Neural progenitor cell (in vitro differentiated cells): Measurements from ENCODE around the gene RAB24. TPM values are rescaled to one million over a fixed set of nuclear protein-coding genes. Genes with fewer than 3 reads are reported as not detected.

Experiments used
- DNase-seq: peaks from one replicate; pipeline ENCODE4 v3.0.0-alpha.2; 2016; ENCODE audit warnings: low spot score
- H2AFZ ChIP-seq: fragments of 200-600 bp; sonication (generic); replicated peaks from 2 replicates; pipeline ENCODE4 v1.6.1; 2016; ENCODE audit warnings: antibody characterized with exemption
- H3F3A ChIP-seq: fragments of 200-600 bp; sonication (generic); 2 replicates; pipeline ENCODE4 v1.6.1; 2016; ENCODE audit warnings: antibody characterized with exemption, low read depth
- H3K27ac ChIP-seq: fragments of 200-600 bp; sonication (generic); 2 replicates; pipeline ENCODE4 v1.5.1; 2016; ENCODE audit warnings: mild to moderate bottlenecking
- H3K27me3 ChIP-seq: fragments of 200-600 bp; sonication (generic); 2 replicates; pipeline ENCODE4 v1.6.1; 2016; ENCODE audit warnings: mild to moderate bottlenecking, moderate library complexity
- H3K36me3 ChIP-seq: fragments of 200-600 bp; sonication (generic); 2 replicates; pipeline ENCODE4 v1.5.1; 2016
- H3K4me1 ChIP-seq: fragments of 200-600 bp; sonication (generic); 2 replicates; pipeline ENCODE4 v1.6.1; 2016; ENCODE audit warnings: mixed run types
- H3K4me2 ChIP-seq: fragments of 200-600 bp; sonication (generic); 2 replicates; pipeline ENCODE4 v1.6.1; 2016
- H3K4me3 ChIP-seq: fragments of 200-600 bp; sonication (generic); 2 replicates; pipeline ENCODE4 v1.5.1; 2016
- H3K79me2 ChIP-seq: fragments of 200-600 bp; sonication (generic); 2 replicates; pipeline ENCODE4 v1.6.1; 2016; ENCODE audit warnings: low read depth
- H3K9ac ChIP-seq: fragments of 200-600 bp; sonication (generic); 2 replicates; pipeline ENCODE4 v1.6.1; 2016
- H3K9me3 ChIP-seq: fragments of 200-600 bp; sonication (generic); 2 replicates; pipeline ENCODE4 v1.5.1; 2016; ENCODE audit warnings: low read depth
- H4K20me1 ChIP-seq: fragments of 200-600 bp; sonication (generic); 2 replicates; pipeline ENCODE4 v1.6.1; 2016; ENCODE audit warnings: low read depth
- H3K27ac Mint-ChIP-seq: 3 replicates; pipeline ENCODE4 v1.8.0; 2021; ENCODE audit warnings: mixed read lengths
- H3K27me3 Mint-ChIP-seq: 2 replicates; pipeline ENCODE4 v1.8.0; 2022; ENCODE audit warnings: low read depth, mild to moderate bottlenecking, inconsistent platforms, moderate library complexity, mixed read lengths; ENCODE audit not compliant: insufficient read depth
- H3K36me3 Mint-ChIP-seq: 3 replicates; pipeline ENCODE4 v1.8.0; 2021; ENCODE audit warnings: mixed read lengths
- H3K4me1 Mint-ChIP-seq: 3 replicates; pipeline ENCODE4 v1.8.0; 2021; ENCODE audit warnings: mixed read lengths
- H3K4me3 Mint-ChIP-seq: 3 replicates; pipeline ENCODE4 v1.8.0; 2021; ENCODE audit warnings: mild to moderate bottlenecking, moderate library complexity, mixed read lengths
- H3K9me3 Mint-ChIP-seq: 3 replicates; pipeline ENCODE4 v1.8.0; 2020; ENCODE audit warnings: mixed read lengths
- CTCF ChIP-seq: fragments of 200-600 bp; sonication (generic); IDR thresholded peaks from 2 replicates; pipeline ENCODE4 v1.5.1; 2017; ENCODE audit warnings: antibody characterized with exemption, mild to moderate bottlenecking
- EZH2 ChIP-seq: fragments of 200-600 bp; sonication (generic); IDR thresholded peaks from 2 replicates; pipeline ENCODE4 v1.6.1; 2017; ENCODE audit warnings: antibody characterized with exemption, mild to moderate bottlenecking, moderate library complexity
- EZH2phosphoT487 ChIP-seq: fragments of 200-600 bp; sonication (generic); IDR thresholded peaks from 2 replicates; pipeline ENCODE4 v1.6.1; 2017; ENCODE audit warnings: antibody characterized with exemption
- total RNA-seq: library from RNA; depleted of rRNA; stranded (reverse); fragments of >200 nt; gene quantifications from 2 replicates; pipeline ENCODE4 v1.2.3, GENCODE V29; 2015; ENCODE audit warnings: low replicate concordance

RAB24 gene
- total RNA-seq, 1 donor from 2014 or later, result 4.3 TPM

GRCh38 chr5:177295924-177296323, 7.6 kb downstream of the RAB24 start:
- Histone ChIP-seq H3K79me2 (no peaks in the 10 kb centered on the region), H3K4me3 (no peak overlapping the region), H3K4me1 (no peaks in the 10 kb centered on the region), H3K27ac (no peak overlapping the region), H3K9me3 (no peaks in the 10 kb centered on the region), H2AFZ (no peak overlapping the region), H3K27me3 (no peaks in the 10 kb centered on the region), H3K36me3 (peaks cover 10% of the 10 kb centered on the region), H3K9ac (no peak overlapping the region), H3F3A (peaks cover 43% of the 10 kb centered on the region), H3K4me2 (no peak overlapping the region), H4K20me1 (peaks cover 45% of the 10 kb centered on the region)
- Mint-ChIP-seq H3K9me3 (no peaks in the 10 kb centered on the region), H3K4me3 (no peak overlapping the region), H3K27ac (peak overlapping the region; percentile 57), H3K36me3 (peaks cover 24% of the 10 kb centered on the region), H3K27me3 (peaks cover 8% of the 10 kb centered on the region), H3K4me1 (peaks cover 5% of the 10 kb centered on the region)
- TF ChIP-seq EZH2 (no peak), CTCF (no peak), EZH2phosphoT487 (no peak)
- DNase-seq, result no peak

GRCh38 chr5:177294632-177295031, 8.9 kb downstream of the RAB24 start:
- H3F3A ChIP-seq, result peaks cover 33% of the 10 kb centered on the region
- Mint-ChIP-seq H3K4me3 (no peak overlapping the region), H3K4me1 (no peaks in the 10 kb centered on the region), H3K27ac (no peak overlapping the region), H3K36me3 (peaks cover 26% of the 10 kb centered on the region), H3K27me3 (peaks cover 8% of the 10 kb centered on the region), H3K9me3 (no peaks in the 10 kb centered on the region)
- peaks cover 14% of the 10 kb centered on the region for H3K36me3 ChIP-seq
- no peak overlapping the region for H3K4me3 ChIP-seq
- no peak overlapping the region for H3K27ac ChIP-seq
- TF ChIP-seq EZH2phosphoT487 (no peak), CTCF (no peak), EZH2 (no peak)
- H3K79me2 ChIP-seq, result no peaks in the 10 kb centered on the region
- no peak overlapping the region for H3K4me2 ChIP-seq
- peaks cover 43% of the 10 kb centered on the region for H4K20me1 ChIP-seq
- H3K4me1 ChIP-seq, result no peaks in the 10 kb centered on the region
- H2AFZ ChIP-seq, result no peak overlapping the region
- no peak overlapping the region for H3K9ac ChIP-seq
- no peaks in the 10 kb centered on the region for H3K9me3 ChIP-seq
- no peak for DNase-seq
- no peaks in the 10 kb centered on the region for H3K27me3 ChIP-seq

GRCh38 chr5:177293819-177294581, 9.5 kb downstream of the RAB24 start:
- Histone ChIP-seq H3K9ac (no peak overlapping the region), H4K20me1 (peaks cover 37% of the 10 kb centered on the region), H3K4me1 (no peaks in the 10 kb centered on the region), H3F3A (peaks cover 26% of the 10 kb centered on the region), H3K4me2 (no peak overlapping the region), H3K36me3 (peaks cover 19% of the 10 kb centered on the region), H3K9me3 (no peaks in the 10 kb centered on the region), H3K4me3 (no peak overlapping the region), H3K27ac (no peak overlapping the region), H3K79me2 (no peaks in the 10 kb centered on the region), H2AFZ (no peak overlapping the region), H3K27me3 (no peaks in the 10 kb centered on the region)
- no peak for DNase-seq
- no peak for TF ChIP-seq EZH2phosphoT487
- TF ChIP-seq CTCF, result no peak
- no peak for TF ChIP-seq EZH2
- H3K27me3 Mint-ChIP-seq, result peaks cover 8% of the 10 kb centered on the region
- H3K9me3 Mint-ChIP-seq, result no peaks in the 10 kb centered on the region
- H3K4me3 Mint-ChIP-seq, result no peak overlapping the region
- H3K4me1 Mint-ChIP-seq, result no peaks in the 10 kb centered on the region
- no peak overlapping the region for H3K27ac Mint-ChIP-seq
- H3K36me3 Mint-ChIP-seq, result peaks cover 29% of the 10 kb centered on the region
